ENCODE results near the gene ADH1B. TPM values are rescaled to one million over a fixed set of nuclear protein-coding genes. Genes with fewer than 3 reads are reported as not detected.

Gene ADH1B
- total RNA-seq, 2 experiments from 2014 or later = not detected

GRCh38 chr4:99339172-99339571, 18.0 kb upstream of the ADH1B start:
- DNase-seq (no peak), ATAC-seq (no peak)
- no peak for TF ChIP-seq CTCF (IDR thresholded peaks at IDR 0.05)
- Mint-ChIP-seq H3K27me3 (peaks cover 2% of the 10 kb centered on the region), H3K4me1 (ENCODE audit: low read depth) (no peaks in the 10 kb centered on the region), H3K4me3 (no peak overlapping the region), H3K27ac (no peak overlapping the region), H3K36me3 (ENCODE audit: low read depth) (no peaks in the 10 kb centered on the region), H3K9me3 (no peaks in the 10 kb centered on the region)
- ChIA-PET POLR2A (no interaction called here), CTCF (no interaction called here)
- intact Hi-C loops (cut with micrococcal nuclease) = no loop called here

- ChIA-PET CTCF (no interaction called here), POLR2A (no interaction called here)
- Mint-ChIP-seq H3K36me3 (ENCODE audit: low read depth) (no peaks in the 10 kb centered on the region), H3K4me1 (ENCODE audit: low read depth) (no peaks in the 10 kb centered on the region), H3K4me3 (no peak overlapping the region), H3K27ac (no peak overlapping the region), H3K27me3 (peaks cover 2% of the 10 kb centered on the region), H3K9me3 (no peaks in the 10 kb centered on the region)
- DNase-seq (no peak), ATAC-seq (no peak)
- intact Hi-C loops (cut with micrococcal nuclease) = no loop called here
- no peak for TF ChIP-seq CTCF (IDR thresholded peaks at IDR 0.05)
Measured at GRCh38 chr4:99336553-99336952, 15.4 kb upstream of the ADH1B start.

- ChIA-PET POLR2A (no interaction called here), CTCF (no interaction called here)
- Mint-ChIP-seq H3K27me3 (peaks cover 2% of the 10 kb centered on the region), H3K9me3 (no peaks in the 10 kb centered on the region), H3K36me3 (ENCODE audit: low read depth) (no peaks in the 10 kb centered on the region), H3K4me3 (no peak overlapping the region), H3K27ac (no peak overlapping the region), H3K4me1 (ENCODE audit: low read depth) (no peaks in the 10 kb centered on the region)
- no peak for DNase-seq
- no peak for TF ChIP-seq CTCF (IDR thresholded peaks at IDR 0.05)
- intact Hi-C loops (cut with micrococcal nuclease) = no loop called here
- no peak for ATAC-seq
Measured at GRCh38 chr4:99334880-99335279, 13.7 kb upstream of the ADH1B start.

GRCh38 chr4:99330648-99331047, 9.4 kb upstream of the ADH1B start:
- no peaks in the 10 kb centered on the region for H3K36me3 Mint-ChIP-seq (ENCODE audit: low read depth)
- no peaks in the 10 kb centered on the region for H3K4me1 Mint-ChIP-seq (ENCODE audit: low read depth)
- ChIA-PET CTCF (no interaction called here), POLR2A (no interaction called here)
- no peaks in the 10 kb centered on the region for H3K9me3 Mint-ChIP-seq
- H3K27ac Mint-ChIP-seq = no peak overlapping the region
- no peak overlapping the region for H3K4me3 Mint-ChIP-seq
- intact Hi-C loops (cut with micrococcal nuclease) = no loop called here
- ATAC-seq (no peak), DNase-seq (no peak)
- peaks cover 2% of the 10 kb centered on the region for H3K27me3 Mint-ChIP-seq
- TF ChIP-seq CTCF (IDR thresholded peaks at IDR 0.05) = no peak

- intact Hi-C loops (cut with micrococcal nuclease) = no loop called here
- no peaks in the 10 kb centered on the region for H3K4me1 Mint-ChIP-seq (ENCODE audit: low read depth)
- ChIA-PET POLR2A (no interaction called here), CTCF (no interaction called here)
- no peak overlapping the region for H3K27ac Mint-ChIP-seq
- peaks cover 2% of the 10 kb centered on the region for H3K27me3 Mint-ChIP-seq
- TF ChIP-seq CTCF (IDR thresholded peaks at IDR 0.05) = no peak
- DNase-seq = no peak
- no peaks in the 10 kb centered on the region for H3K36me3 Mint-ChIP-seq (ENCODE audit: low read depth)
- no peaks in the 10 kb centered on the region for H3K9me3 Mint-ChIP-seq
- no peak for ATAC-seq
- H3K4me3 Mint-ChIP-seq = no peak overlapping the region
Measured at GRCh38 chr4:99329876-99330275, 8.7 kb upstream of the ADH1B start.
